WTC11 (cell line): ENCODE data around the gene FARSA. TPM values are rescaled to one million over a fixed set of nuclear protein-coding genes. Genes with fewer than 3 reads are reported as not detected.

Experiments
- ATAC-seq: fragments of 200-7000 bp; cut with Tn5 transposase; 2 replicates; pipeline ENCODE4 v1.10.0; 2021; ENCODE audit warnings: mild to moderate bottlenecking, moderate library complexity
- CTCF ChIA-PET: fragments of 300-600 bp; sonication (Branson Sonifier 250); formaldehyde crosslinking; loops from one replicate; lab custom pipeline; 2021; ENCODE audit warnings: antibody characterized with exemption; lab: Charles Lee
- POLR2A ChIA-PET: fragments of 350-600 bp; sonication (Branson Sonifier 250); formaldehyde crosslinking; loops from one replicate; lab custom pipeline; 2021; ENCODE audit warnings: antibody characterized with exemption; lab: Charles Lee
- DNase-seq: peaks from one replicate; pipeline ENCODE4 v3.0.0; 2021; ENCODE audit warnings: low spot score
- H3K27ac Mint-ChIP-seq: 2 replicates; pipeline ENCODE4 v1.8.0; 2021; ENCODE audit warnings: mixed read lengths
- H3K27me3 Mint-ChIP-seq: 2 replicates; pipeline ENCODE4 v1.8.0; 2021; ENCODE audit warnings: low read depth, mild to moderate bottlenecking, moderate library complexity, mixed read lengths
- H3K36me3 Mint-ChIP-seq: 2 replicates; pipeline ENCODE4 v1.8.0; 2021; ENCODE audit warnings: mixed read lengths
- H3K4me1 Mint-ChIP-seq: 2 replicates; pipeline ENCODE4 v1.8.0; 2022; ENCODE audit warnings: mixed read lengths
- H3K4me3 Mint-ChIP-seq: 2 replicates; pipeline ENCODE4 v1.8.0; 2021; ENCODE audit warnings: mild to moderate bottlenecking, moderate library complexity, mixed read lengths
- H3K9me3 Mint-ChIP-seq: 2 replicates; pipeline ENCODE4 v1.8.0; 2021; ENCODE audit warnings: mixed read lengths
- ETV6 ChIP-seq: sonication (generic); formaldehyde crosslinking; IDR thresholded peaks from 2 replicates; pipeline ENCODE4 v1.8.1; 2022; ENCODE audit warnings: mild to moderate bottlenecking, missing genetic modification reagents
- FOXK1 ChIP-seq: sonication (generic); formaldehyde crosslinking; IDR thresholded peaks from 2 replicates; pipeline ENCODE4 v1.8.0; 2022; ENCODE audit warnings: mild to moderate bottlenecking, moderate library complexity, missing genetic modification reagents
- HMGA2 ChIP-seq: fragments of 250-450 bp; sonication (Bioruptor Pico); IDR thresholded peaks from 2 replicates; pipeline ENCODE4 v1.4.0; 2021; ENCODE audit warnings: mild to moderate bottlenecking, moderate library complexity
- KAT7 ChIP-seq: sonication (generic); formaldehyde crosslinking; IDR thresholded peaks from 2 replicates; pipeline ENCODE4 v1.8.1; 2023; ENCODE audit warnings: missing genetic modification reagents, mild to moderate bottlenecking, borderline replicate concordance
- MYBL2 ChIP-seq: sonication (generic); formaldehyde crosslinking; IDR thresholded peaks from 2 replicates; pipeline ENCODE4 v1.8.1; 2023; ENCODE audit warnings: mild to moderate bottlenecking, moderate library complexity, missing genetic modification reagents
- NR3C1 ChIP-seq: sonication (generic); formaldehyde crosslinking; conservative IDR thresholded peaks from 2 replicates; pipeline ENCODE4 v1.8.1; 2023; ENCODE audit warnings: low read depth, mild to moderate bottlenecking, missing genetic modification reagents
- PRRX2 ChIP-seq: fragments of 250-450 bp; sonication (Bioruptor Pico); IDR thresholded peaks from 2 replicates; pipeline ENCODE4 v1.8.0; 2021; ENCODE audit warnings: mild to moderate bottlenecking
- RORB ChIP-seq: fragments of 250-450 bp; sonication (Bioruptor Pico); IDR thresholded peaks from 2 replicates; pipeline ENCODE4 v1.9.0; 2021; ENCODE audit warnings: mild to moderate bottlenecking
- SP1 ChIP-seq: sonication (generic); formaldehyde crosslinking; conservative IDR thresholded peaks from 2 replicates; pipeline ENCODE4 v1.8.1; 2022; ENCODE audit warnings: missing genetic modification reagents
- TEAD1 ChIP-seq: sonication (generic); formaldehyde crosslinking; IDR thresholded peaks from 2 replicates; pipeline ENCODE4 v1.8.0; 2022; ENCODE audit warnings: mild to moderate bottlenecking, missing genetic modification reagents
- TEAD4 ChIP-seq: sonication (generic); formaldehyde crosslinking; IDR thresholded peaks from 2 replicates; pipeline ENCODE4 v1.8.0; 2022; ENCODE audit warnings: mild to moderate bottlenecking, missing genetic modification reagents
- ZNF121 ChIP-seq: sonication (generic); formaldehyde crosslinking; IDR thresholded peaks from 2 replicates; pipeline ENCODE4 v1.8.0; 2023; ENCODE audit warnings: missing genetic modification reagents
- ZNF219 ChIP-seq: sonication (generic); formaldehyde crosslinking; IDR thresholded peaks from 2 replicates; pipeline ENCODE4 v1.8.0; 2023; ENCODE audit warnings: missing genetic modification reagents, mild to moderate bottlenecking, borderline replicate concordance
- ZNF232 ChIP-seq: sonication (generic); formaldehyde crosslinking; IDR thresholded peaks from 2 replicates; pipeline ENCODE4 v1.8.0; 2022; ENCODE audit warnings: mild to moderate bottlenecking, missing genetic modification reagents
- total RNA-seq: library from RNA; stranded (reverse); gene quantifications from 3 replicates; pipeline ENCODE4 v1.2.3, GENCODE V29; 2021
- TF ChIP-seq, protein P1 (sequence below): sonication (generic); formaldehyde crosslinking; IDR thresholded peaks from 2 replicates; pipeline ENCODE4 v1.8.0; 2022; ENCODE audit warnings: mild to moderate bottlenecking, missing genetic modification reagents
- TF ChIP-seq, protein P2 (sequence below): sonication (generic); formaldehyde crosslinking; IDR thresholded peaks from 2 replicates; pipeline ENCODE4 v1.8.0; 2022; ENCODE audit warnings: mild to moderate bottlenecking, missing genetic modification reagents
- TF ChIP-seq, protein P3 (sequence below): fragments of 250-450 bp; sonication (Bioruptor Pico); IDR thresholded peaks from 2 replicates; pipeline ENCODE4 v2.1.2; 2022; ENCODE audit warnings: mild to moderate bottlenecking, moderate library complexity
- TF ChIP-seq, protein P4 (sequence below): fragments of 250-450 bp; sonication (Bioruptor Pico); IDR thresholded peaks from 2 replicates; pipeline ENCODE4 v1.9.0; 2021; ENCODE audit warnings: moderate library complexity, mild to moderate bottlenecking, inconsistent platforms, borderline replicate concordance
- TF ChIP-seq, protein P5 (sequence below): sonication (generic); formaldehyde crosslinking; conservative IDR thresholded peaks from 2 replicates; pipeline ENCODE4 v1.8.1; 2023; ENCODE audit warnings: mild to moderate bottlenecking, low read depth, missing genetic modification reagents, moderate library complexity
- TF ChIP-seq, protein P6 (sequence below): sonication (generic); formaldehyde crosslinking; IDR thresholded peaks from 2 replicates; pipeline ENCODE4 v1.8.1; 2022; ENCODE audit warnings: low read depth, mild to moderate bottlenecking, moderate library complexity, missing genetic modification reagents, borderline replicate concordance
- TF ChIP-seq, protein P7 (sequence below): fragments of 250-450 bp; sonication (Bioruptor Pico); IDR thresholded peaks from 2 replicates; pipeline ENCODE4 v1.8.0; 2021; ENCODE audit warnings: mild to moderate bottlenecking

FARSA gene
- total RNA-seq, 1 experiment from 2014 or later, result 108 TPM

DNA sequence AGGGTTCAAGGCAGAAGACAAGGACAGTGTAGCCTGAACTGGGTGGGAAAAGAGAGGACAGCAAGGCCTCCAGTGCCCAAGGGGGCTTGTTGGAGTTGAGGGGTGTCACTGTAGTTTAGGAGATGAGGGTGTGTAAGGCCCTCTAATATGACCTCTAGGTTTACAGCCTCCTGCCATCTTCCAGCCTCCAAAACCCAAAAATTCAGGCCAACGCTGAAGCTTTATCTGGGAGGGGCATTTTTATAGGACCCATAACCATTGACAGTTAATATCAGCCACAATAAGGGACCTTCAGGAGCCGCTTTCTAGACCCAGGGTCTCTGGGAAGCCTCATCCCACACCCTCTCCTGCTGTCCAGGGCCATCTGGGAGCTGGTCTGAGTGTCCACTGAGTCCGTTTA lies 49.3 kb downstream of the FARSA start:
- ATAC-seq (no peak), DNase-seq (no peak)
- H3K9me3 Mint-ChIP-seq, result peaks cover 5% of the 10 kb centered on the region
- H3K27me3 Mint-ChIP-seq, result peaks cover 47% of the 10 kb centered on the region
- ChIA-PET POLR2A (interaction anchor here (1.6 to 2.9 kb wide), 3 partner anchors 11 to 54 kb away, joined by 5 to 18 read pairs (median 13); partner anchors contain the start of gene CALR), CTCF (interaction anchor here (1.3 to 2.8 kb wide), 12 partner anchors 11 to 210 kb away, joined by 5 to 63 read pairs (median 12); no protein-coding TSS in a partner anchor)
- H3K4me1 Mint-ChIP-seq, result peaks cover 13% of the 10 kb centered on the region
- H3K4me3 Mint-ChIP-seq, result no peak overlapping the region
- H3K36me3 Mint-ChIP-seq, result peaks cover 7% of the 10 kb centered on the region; the same call in 1 of the 2 replicates
- no peak overlapping the region for H3K27ac Mint-ChIP-seq
- TF ChIP-seq KAT7 (CRISPR knock-in tag) (0 out of 2 replicates have a peak, but pooled peaks have one; percentile 1), RORB (CRISPR knock-in tag) (no peak)

DNA sequence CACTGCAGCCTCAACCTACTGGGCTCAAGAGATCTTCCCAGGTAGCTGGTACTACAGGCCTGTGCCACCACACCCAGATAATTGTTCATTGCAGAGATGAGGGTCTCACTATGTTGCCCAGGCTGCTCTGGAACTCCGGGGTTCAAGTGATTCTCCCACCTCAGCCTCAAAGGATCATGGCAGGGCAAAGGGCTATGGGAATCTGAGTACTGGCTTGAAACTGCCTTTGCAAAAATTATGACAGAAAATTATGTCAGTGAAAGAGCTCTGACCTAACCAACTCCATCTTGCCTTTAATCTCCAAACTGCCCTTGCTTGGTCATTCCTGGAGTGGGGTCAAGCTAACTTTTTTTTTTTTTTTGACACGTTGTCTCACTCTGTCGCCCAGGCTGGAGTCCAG lies 50.9 kb downstream of the FARSA start:
- ChIA-PET CTCF (interaction anchor here (0.7 to 2.8 kb wide), 8 partner anchors 10 to 217 kb away, joined by 3 to 21 read pairs (median 6); partner anchors contain the start of gene RTBDN), POLR2A (interaction anchor here (0.8 to 1.4 kb wide), 3 partner anchors 8 to 286 kb away, joined by 4 to 13 read pairs (median 5); partner anchors contain the start of gene GCDH)
- H3K4me3 Mint-ChIP-seq, result peak overlapping the region; percentile 90; the same call in 1 of the 2 replicates
- H3K27me3 Mint-ChIP-seq, result peaks cover 41% of the 10 kb centered on the region
- H3K36me3 Mint-ChIP-seq, result peaks cover 15% of the 10 kb centered on the region; the same call in 1 of the 2 replicates
- H3K4me1 Mint-ChIP-seq, result peaks cover 13% of the 10 kb centered on the region
- DNase-seq (no peak), ATAC-seq (no peak)
- peaks cover 5% of the 10 kb centered on the region for H3K9me3 Mint-ChIP-seq
- TF ChIP-seq, protein P1, sequence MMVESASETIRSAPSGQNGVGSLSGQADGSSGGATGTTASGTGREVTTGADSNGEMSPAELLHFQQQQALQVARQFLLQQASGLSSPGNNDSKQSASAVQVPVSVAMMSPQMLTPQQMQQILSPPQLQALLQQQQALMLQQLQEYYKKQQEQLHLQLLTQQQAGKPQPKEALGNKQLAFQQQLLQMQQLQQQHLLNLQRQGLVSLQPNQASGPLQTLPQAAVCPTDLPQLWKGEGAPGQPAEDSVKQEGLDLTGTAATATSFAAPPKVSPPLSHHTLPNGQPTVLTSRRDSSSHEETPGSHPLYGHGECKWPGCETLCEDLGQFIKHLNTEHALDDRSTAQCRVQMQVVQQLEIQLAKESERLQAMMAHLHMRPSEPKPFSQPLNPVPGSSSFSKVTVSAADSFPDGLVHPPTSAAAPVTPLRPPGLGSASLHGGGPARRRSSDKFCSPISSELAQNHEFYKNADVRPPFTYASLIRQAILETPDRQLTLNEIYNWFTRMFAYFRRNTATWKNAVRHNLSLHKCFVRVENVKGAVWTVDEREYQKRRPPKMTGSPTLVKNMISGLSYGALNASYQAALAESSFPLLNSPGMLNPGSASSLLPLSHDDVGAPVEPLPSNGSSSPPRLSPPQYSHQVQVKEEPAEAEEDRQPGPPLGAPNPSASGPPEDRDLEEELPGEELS (CRISPR knock-in tag), result no peak
- TF ChIP-seq ZNF121 (CRISPR knock-in tag) (peak; percentile 87), FOXK1 (no peak)
- peak overlapping the region; percentile 11; the same call in 1 of the 2 replicates for H3K27ac Mint-ChIP-seq

DNA sequence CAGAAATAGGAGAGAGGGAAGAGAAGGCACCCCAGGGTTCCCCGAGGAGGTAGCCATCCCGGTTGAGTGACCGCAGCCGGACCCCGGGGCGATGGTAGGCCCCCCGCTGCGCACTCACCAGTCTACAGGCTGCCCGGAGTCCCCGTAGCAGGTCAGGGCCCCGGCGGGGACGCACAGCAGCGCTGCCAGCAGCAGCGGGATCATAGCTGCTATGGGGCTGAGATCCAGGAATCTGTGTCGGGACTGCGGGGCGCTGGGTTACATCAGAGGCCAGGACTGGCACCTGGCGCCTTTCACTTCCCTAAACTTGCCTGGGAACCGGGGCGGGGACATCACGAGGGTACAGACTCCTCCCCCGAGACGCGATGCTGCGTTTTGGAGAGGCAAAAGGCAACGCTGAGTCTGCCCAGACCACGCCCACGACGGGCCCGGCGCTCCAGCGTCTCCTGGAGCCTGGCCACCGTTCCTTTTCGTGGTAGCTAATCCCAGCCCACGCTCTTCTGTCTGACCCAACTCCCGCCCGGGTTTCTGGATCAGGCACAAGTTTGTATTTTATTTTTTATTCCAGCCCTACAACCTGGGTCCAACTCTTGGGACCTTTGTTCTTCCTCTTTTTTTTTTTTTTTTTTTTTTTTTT lies 52.2 kb downstream of the FARSA start, which contains the start of gene DNASE2:
Gene DNASE2 (minus strand): TSS at position 278 of the 637 bp plus-strand sequence. CDS start 74 bp downstream, at position 204.
- DNase-seq (peak; percentile 97), ATAC-seq (peak; percentile 66)
- Mint-ChIP-seq H3K36me3 (peaks cover 15% of the 10 kb centered on the region; the same call in 1 of the 2 replicates), H3K27me3 (peaks cover 30% of the 10 kb centered on the region), H3K4me3 (peak within 1 kb of the TSS; percentile 90), H3K9me3 (peaks cover 5% of the 10 kb centered on the region), H3K27ac (peak within 1 kb of the TSS; percentile 94), H3K4me1 (peaks cover 8% of the 10 kb centered on the region)
- POLR2A ChIA-PET, result interaction anchor here (0.6 to 2.3 kb wide), 13 partner anchors 9 to 151 kb away, joined by 3 to 27 read pairs (median 3); partner anchors contain the start of genes GCDH, GET3, JUNB and RNASEH2A
- CTCF ChIA-PET, result interaction anchor here (0.6 to 3.1 kb wide), 14 partner anchors 8 to 121 kb away, joined by 3 to 30 read pairs (median 6); partner anchors contain the start of genes DAND5 and GCDH
- TF ChIP-seq HMGA2 (CRISPR knock-in tag) (no peak), ZNF232 (CRISPR knock-in tag) (peak; percentile 78; the same call in 1 of the 2 replicates), TEAD4 (CRISPR knock-in tag) (no peak), MYBL2 (no peak), TEAD1 (CRISPR knock-in tag) (no peak), ETV6 (no peak), SP1 (no peak), PRRX2 (CRISPR knock-in tag) (no peak), ZNF219 (CRISPR knock-in tag) (no peak), NR3C1 (CRISPR knock-in tag) (no peak)
- TF ChIP-seq, protein P2, sequence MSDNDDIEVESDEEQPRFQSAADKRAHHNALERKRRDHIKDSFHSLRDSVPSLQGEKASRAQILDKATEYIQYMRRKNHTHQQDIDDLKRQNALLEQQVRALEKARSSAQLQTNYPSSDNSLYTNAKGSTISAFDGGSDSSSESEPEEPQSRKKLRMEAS (CRISPR knock-in tag), result peak; percentile 67
- TF ChIP-seq, protein P3, sequence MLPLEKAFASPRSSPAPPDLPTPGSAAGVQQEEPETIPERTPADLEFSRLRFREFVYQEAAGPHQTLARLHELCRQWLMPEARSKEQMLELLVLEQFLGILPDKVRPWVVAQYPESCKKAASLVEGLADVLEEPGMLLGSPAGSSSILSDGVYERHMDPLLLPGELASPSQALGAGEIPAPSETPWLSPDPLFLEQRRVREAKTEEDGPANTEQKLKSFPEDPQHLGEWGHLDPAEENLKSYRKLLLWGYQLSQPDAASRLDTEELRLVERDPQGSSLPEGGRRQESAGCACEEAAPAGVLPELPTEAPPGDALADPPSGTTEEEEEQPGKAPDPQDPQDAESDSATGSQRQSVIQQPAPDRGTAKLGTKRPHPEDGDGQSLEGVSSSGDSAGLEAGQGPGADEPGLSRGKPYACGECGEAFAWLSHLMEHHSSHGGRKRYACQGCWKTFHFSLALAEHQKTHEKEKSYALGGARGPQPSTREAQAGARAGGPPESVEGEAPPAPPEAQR, result no peak
- TF ChIP-seq, protein P4, sequence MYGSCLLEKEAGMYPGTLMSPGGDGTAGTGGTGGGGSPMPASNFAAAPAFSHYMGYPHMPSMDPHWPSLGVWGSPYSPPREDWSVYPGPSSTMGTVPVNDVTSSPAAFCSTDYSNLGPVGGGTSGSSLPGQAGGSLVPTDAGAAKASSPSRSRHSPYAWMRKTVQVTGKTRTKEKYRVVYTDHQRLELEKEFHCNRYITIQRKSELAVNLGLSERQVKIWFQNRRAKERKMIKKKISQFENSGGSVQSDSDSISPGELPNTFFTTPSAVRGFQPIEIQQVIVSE, result no peak
- TF ChIP-seq, protein P5, sequence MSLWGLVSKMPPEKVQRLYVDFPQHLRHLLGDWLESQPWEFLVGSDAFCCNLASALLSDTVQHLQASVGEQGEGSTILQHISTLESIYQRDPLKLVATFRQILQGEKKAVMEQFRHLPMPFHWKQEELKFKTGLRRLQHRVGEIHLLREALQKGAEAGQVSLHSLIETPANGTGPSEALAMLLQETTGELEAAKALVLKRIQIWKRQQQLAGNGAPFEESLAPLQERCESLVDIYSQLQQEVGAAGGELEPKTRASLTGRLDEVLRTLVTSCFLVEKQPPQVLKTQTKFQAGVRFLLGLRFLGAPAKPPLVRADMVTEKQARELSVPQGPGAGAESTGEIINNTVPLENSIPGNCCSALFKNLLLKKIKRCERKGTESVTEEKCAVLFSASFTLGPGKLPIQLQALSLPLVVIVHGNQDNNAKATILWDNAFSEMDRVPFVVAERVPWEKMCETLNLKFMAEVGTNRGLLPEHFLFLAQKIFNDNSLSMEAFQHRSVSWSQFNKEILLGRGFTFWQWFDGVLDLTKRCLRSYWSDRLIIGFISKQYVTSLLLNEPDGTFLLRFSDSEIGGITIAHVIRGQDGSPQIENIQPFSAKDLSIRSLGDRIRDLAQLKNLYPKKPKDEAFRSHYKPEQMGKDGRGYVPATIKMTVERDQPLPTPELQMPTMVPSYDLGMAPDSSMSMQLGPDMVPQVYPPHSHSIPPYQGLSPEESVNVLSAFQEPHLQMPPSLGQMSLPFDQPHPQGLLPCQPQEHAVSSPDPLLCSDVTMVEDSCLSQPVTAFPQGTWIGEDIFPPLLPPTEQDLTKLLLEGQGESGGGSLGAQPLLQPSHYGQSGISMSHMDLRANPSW (CRISPR knock-in tag), result no peak
- TF ChIP-seq, protein P6, sequence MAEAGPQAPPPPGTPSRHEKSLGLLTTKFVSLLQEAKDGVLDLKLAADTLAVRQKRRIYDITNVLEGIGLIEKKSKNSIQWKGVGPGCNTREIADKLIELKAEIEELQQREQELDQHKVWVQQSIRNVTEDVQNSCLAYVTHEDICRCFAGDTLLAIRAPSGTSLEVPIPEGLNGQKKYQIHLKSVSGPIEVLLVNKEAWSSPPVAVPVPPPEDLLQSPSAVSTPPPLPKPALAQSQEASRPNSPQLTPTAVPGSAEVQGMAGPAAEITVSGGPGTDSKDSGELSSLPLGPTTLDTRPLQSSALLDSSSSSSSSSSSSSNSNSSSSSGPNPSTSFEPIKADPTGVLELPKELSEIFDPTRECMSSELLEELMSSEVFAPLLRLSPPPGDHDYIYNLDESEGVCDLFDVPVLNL (CRISPR knock-in tag), result no peak
- TF ChIP-seq, protein P7, sequence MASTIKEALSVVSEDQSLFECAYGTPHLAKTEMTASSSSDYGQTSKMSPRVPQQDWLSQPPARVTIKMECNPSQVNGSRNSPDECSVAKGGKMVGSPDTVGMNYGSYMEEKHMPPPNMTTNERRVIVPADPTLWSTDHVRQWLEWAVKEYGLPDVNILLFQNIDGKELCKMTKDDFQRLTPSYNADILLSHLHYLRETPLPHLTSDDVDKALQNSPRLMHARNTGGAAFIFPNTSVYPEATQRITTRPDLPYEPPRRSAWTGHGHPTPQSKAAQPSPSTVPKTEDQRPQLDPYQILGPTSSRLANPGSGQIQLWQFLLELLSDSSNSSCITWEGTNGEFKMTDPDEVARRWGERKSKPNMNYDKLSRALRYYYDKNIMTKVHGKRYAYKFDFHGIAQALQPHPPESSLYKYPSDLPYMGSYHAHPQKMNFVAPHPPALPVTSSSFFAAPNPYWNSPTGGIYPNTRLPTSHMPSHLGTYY, result no peak
